K562 (cell line): Measurements from ENCODE around the gene ZMYND19. TPM values are rescaled to one million over a fixed set of nuclear protein-coding genes. Genes with fewer than 3 reads are reported as not detected.

Experiments used
- ARID4B ChIP-seq: sonication (generic); formaldehyde crosslinking; IDR thresholded peaks from 2 replicates; pipeline ENCODE4 v1.8.0; 2022; ENCODE audit warnings: mild to moderate bottlenecking, missing genetic modification reagents
- CLOCK ChIP-seq: fragments of 250-450 bp; sonication (Bioruptor Pico); IDR thresholded peaks from 2 replicates; pipeline ENCODE4 v1.4.0; 2020; ENCODE audit warnings: mild to moderate bottlenecking, moderate library complexity, borderline replicate concordance
- ELF1 ChIP-seq: fragments of 200-800 bp; sonication (Bioruptor generic); IDR thresholded peaks from 2 replicates; pipeline ENCODE4 v1.6.1; 2016; ENCODE audit warnings: missing genetic modification characterization, missing compliant biosample characterization
- GATAD2B ChIP-seq: fragments of 450-650 bp; IDR thresholded peaks from 2 replicates; pipeline ENCODE4 v1.6.1; 2017; ENCODE audit warnings: mild to moderate bottlenecking, borderline replicate concordance
- HCFC1 ChIP-seq: IDR thresholded peaks from 2 replicates; pipeline ENCODE4 v1.6.1; 2012; ENCODE audit warnings: low read depth, low read length, improper control_type of control experiment
- HIVEP1 ChIP-seq: fragments of 250-450 bp; sonication (Bioruptor Pico); IDR thresholded peaks from 2 replicates; pipeline ENCODE4 v1.4.0; 2020; ENCODE audit warnings: mild to moderate bottlenecking
- IFI16 ChIP-seq: fragments of 250-450 bp; sonication (Bioruptor Pico); IDR thresholded peaks from 2 replicates; pipeline ENCODE4 v2.1.2; 2022; ENCODE audit warnings: mild to moderate bottlenecking, inconsistent platforms
- L3MBTL2 ChIP-seq: fragments of 450-650 bp; IDR thresholded peaks from 2 replicates; pipeline ENCODE4 v1.6.1; 2016; ENCODE audit warnings: mild to moderate bottlenecking, moderate library complexity
- MEIS2 ChIP-seq: fragments of 450-650 bp; IDR thresholded peaks from 2 replicates; pipeline ENCODE4 v1.6.1; 2014; ENCODE audit warnings: mild to moderate bottlenecking; ENCODE audit not compliant: partially characterized antibody
- MXI1 ChIP-seq: IDR thresholded peaks from 2 replicates; pipeline ENCODE4 v1.6.1; 2011; ENCODE audit warnings: low read depth, mild to moderate bottlenecking, improper control_type of control experiment, low read length
- RAD51 ChIP-seq: fragments of 450-650 bp; IDR thresholded peaks from 2 replicates; pipeline ENCODE4 v1.7.1; 2016; ENCODE audit warnings: low read depth, mild to moderate bottlenecking, borderline replicate concordance
- SREBF2 ChIP-seq: sonication (generic); formaldehyde crosslinking; IDR thresholded peaks from 2 replicates; pipeline ENCODE4 v1.4.0; 2020; ENCODE audit warnings: mild to moderate bottlenecking, missing genetic modification reagents
- TRIM25 ChIP-seq: fragments of 450-650 bp; IDR thresholded peaks from 2 replicates; pipeline ENCODE4 v1.7.0; 2016; ENCODE audit warnings: borderline replicate concordance
- TSHZ1 ChIP-seq: fragments of 250-450 bp; sonication (Bioruptor Pico); IDR thresholded peaks from 2 replicates; pipeline ENCODE4 v1.4.0; 2020; ENCODE audit warnings: mild to moderate bottlenecking, moderate library complexity
- ZSCAN29 ChIP-seq: fragments of 450-650 bp; IDR thresholded peaks from 2 replicates; pipeline ENCODE4 v1.6.1; 2017
- polyA plus RNA-seq, 8 experiments: library from polyadenylated mRNA; depleted of rRNA in 4 of 8; stranded (reverse) in 5 of 8; unstranded in 3 of 8; fragments of >200 nt; fragmentation: Nextera tagmentation in 2 of 8; fragmentation: Illumina TruSeq in 1 of 8; extraction: Ambion mirVana in 2 of 8; extraction: Trizol in 1 of 8; gene quantifications; 2 replicates each; pipeline versions ENCODE4 v1.2.1 to v1.2.3, GENCODE V29; 2011 to 2014; ENCODE audit warnings: inconsistent platforms in 1 of 8, missing spikeins in 1 of 8
- total RNA-seq, 7 experiments: library from RNA; depleted of rRNA in 6 of 7; stranded (reverse); fragments of >200 nt in 6 of 7; fragmentation: Illumina TruSeq in 2 of 7; extraction: Trizol in 2 of 7; gene quantifications; 2 replicates each; pipeline versions ENCODE4 v1.2.1 to v1.2.3, GENCODE V29; 2011 to 2021; ENCODE audit warnings: low replicate concordance in 1 of 7

Gene ZMYND19
- total and polyA plus RNA-seq, 9 of the 15 experiments (the other 6 are each of a cell fraction or from before 2014, with no cell fraction given): 1.0 to 86.7 (median 44.0) TPM

GRCh38 chr9:137551264-137552021, 38.9 kb downstream of the ZMYND19 start, which contains the start of gene MRPL41 (continued):
- TF ChIP-seq L3MBTL2 (peak; percentile 56; the same call in 1 of the 2 replicates), MXI1 (no peak), TSHZ1 (CRISPR knock-in tag) (no peak), SREBF2 (no peak), RAD51 (no peak), IFI16 (CRISPR knock-in tag) (no peak), ZSCAN29 (no peak), TRIM25 (no peak), CLOCK (CRISPR knock-in tag) (no peak), ARID4B (CRISPR knock-in tag) (peak; percentile 72; the same call in 1 of the 2 replicates), GATAD2B (peak; percentile 48; the same call in 1 of the 2 replicates), HCFC1 (peak; percentile 62), HIVEP1 (no peak), ELF1 (tag) (peak; percentile 27; the same call in 1 of the 2 replicates), MEIS2 (peak; percentile 67)
